Natural killer cell (primary cell): ENCODE data around the gene GNLY. TPM values are rescaled to one million over a fixed set of nuclear protein-coding genes. Genes with fewer than 3 reads are reported as not detected.

Source experiments
- ATAC-seq, 3 donors: fragments of 150-1000 bp in 2 of 3; fragments of 200-7000 bp in 1 of 3; cut with Tn5 transposase; 1 replicate in 1 of 3; 2 replicates in 2 of 3; pipeline ENCODE4 v1.10.0; 2021; ENCODE audit warnings: mild to moderate bottlenecking in 2 of 3, moderate library complexity in 2 of 3
- DNase-seq, 2 donors: peaks; one replicate each; pipeline versions ENCODE4 v3.0.0 to v3.0.0-alpha.2; 2013 to 2021; ENCODE audit warnings: mixed read lengths in 1 of 2
- H3K27ac ChIP-seq: one replicate; pipeline ENCODE4 v1.5.1; 2013; ENCODE audit warnings: mild to moderate bottlenecking, low read length
- H3K27me3 ChIP-seq: one replicate; pipeline ENCODE4 v1.6.1; 2013; ENCODE audit warnings: low read length; ENCODE audit not compliant: control insufficient read depth, insufficient read depth
- H3K36me3 ChIP-seq: one replicate; pipeline ENCODE4 v1.6.1; 2013; ENCODE audit warnings: low read length; ENCODE audit not compliant: control insufficient read depth, insufficient read depth
- H3K4me1 ChIP-seq: one replicate; pipeline ENCODE4 v1.6.1; 2013; ENCODE audit warnings: low read length; ENCODE audit not compliant: control insufficient read depth, insufficient read depth
- H3K4me3 ChIP-seq: one replicate; pipeline ENCODE4 v1.5.1; 2013; ENCODE audit warnings: low read length
- H3K9me3 ChIP-seq: one replicate; pipeline ENCODE4 v1.6.1; 2013; ENCODE audit warnings: low read length; ENCODE audit not compliant: control insufficient read depth, insufficient read depth
- H3K27ac Mint-ChIP-seq, 2 donors: one replicate each; pipeline ENCODE4 v1.8.0; 2022; ENCODE audit warnings: mild to moderate bottlenecking in 2 of 2, mixed read lengths in 2 of 2, moderate library complexity in 1 of 2
- H3K27me3 Mint-ChIP-seq, 2 donors: one replicate each; pipeline ENCODE4 v1.8.0; 2022; ENCODE audit warnings: low read depth in 2 of 2, mixed read lengths in 2 of 2
- H3K36me3 Mint-ChIP-seq: one replicate; pipeline ENCODE4 v1.8.0; 2022; ENCODE audit warnings: mixed read lengths
- H3K4me1 Mint-ChIP-seq, 2 donors: one replicate each; pipeline ENCODE4 v1.8.0; 2022; ENCODE audit warnings: mixed read lengths in 2 of 2
- H3K4me3 Mint-ChIP-seq: one replicate; pipeline ENCODE4 v1.8.0; 2022; ENCODE audit warnings: mild to moderate bottlenecking, moderate library complexity, mixed read lengths
- H3K9me3 Mint-ChIP-seq, 2 donors: one replicate each; pipeline ENCODE4 v1.8.0; 2022; ENCODE audit warnings: mixed read lengths in 2 of 2
- WGBS: methylation state at CpG from one replicate; pipeline ENCODE4 v1.1.7; 2013; ENCODE audit warnings: missing lambda C conversion rate; ENCODE audit not compliant: insufficient coverage; 5-methylcytosine and 5-hydroxymethylcytosine counted together
- intact Hi-C: fragments of 100-400 bp; cut with micrococcal nuclease; formaldehyde crosslinking; loops from one replicate; pipeline ENCODE4 v1.14.2; 2022
- total RNA-seq, 4 donors: library from RNA; stranded (reverse); fragments of 120-200 nt in 1 of 4; gene quantifications; one replicate each; pipeline versions ENCODE4 v1.2.3 to v1.2.4, GENCODE V29; 2013 to 2022
- TF ChIP-seq, protein P1 (sequence below): fragments of 200-600 bp; IDR thresholded peaks from one replicate; pipeline ENCODE4 v1.8.0; 2022; ENCODE audit warnings: antibody characterized with exemption

GNLY gene
- total RNA-seq, 3 donors from 2014 or later (not counting 1 experiment from before 2014, with no cell fraction given), result 4,938 to 8,199 (median 6,542) TPM

DNA sequence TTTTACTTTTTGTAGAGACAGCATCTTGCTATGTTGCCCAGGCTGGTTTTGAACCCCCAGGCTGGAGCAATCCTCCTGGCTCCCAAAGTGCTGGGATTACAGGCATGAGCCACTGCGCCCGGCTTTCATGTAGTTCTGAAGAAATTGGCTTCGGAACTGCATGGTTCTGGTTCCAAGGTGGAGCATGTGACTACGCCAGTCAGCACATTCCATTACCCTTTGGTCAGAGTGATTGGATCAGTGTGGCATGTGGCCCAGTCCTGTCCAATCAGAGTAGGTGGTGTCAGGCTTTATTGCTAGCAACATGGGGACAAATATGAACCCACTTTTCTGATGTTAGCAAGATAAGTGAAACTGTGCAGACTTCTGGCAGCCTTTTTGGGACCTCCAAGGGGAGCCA is 43.3 kb downstream of the GNLY start:
- Mint-ChIP-seq H3K27ac (no peak overlapping the region), H3K4me3 (no peak overlapping the region), H3K27me3 (peaks cover 27% of the 10 kb centered on the region in 2 donors), H3K4me1 (no peaks in the 10 kb centered on the region), H3K9me3 (no peaks in the 10 kb centered on the region), H3K36me3 (no peaks in the 10 kb centered on the region)
- no peak for ATAC-seq
- no peaks in the 10 kb centered on the region for H3K27me3 ChIP-seq
- H3K27ac ChIP-seq, result no peak overlapping the region
- intact Hi-C loops, result no loop called here
- WGBS, result 93% methylated on average over 4 of the region's 4 CpGs
- H3K9me3 ChIP-seq, result no peaks in the 10 kb centered on the region
- H3K36me3 ChIP-seq, result no peaks in the 10 kb centered on the region
- no peak overlapping the region for H3K4me3 ChIP-seq
- TF ChIP-seq, protein P1, sequence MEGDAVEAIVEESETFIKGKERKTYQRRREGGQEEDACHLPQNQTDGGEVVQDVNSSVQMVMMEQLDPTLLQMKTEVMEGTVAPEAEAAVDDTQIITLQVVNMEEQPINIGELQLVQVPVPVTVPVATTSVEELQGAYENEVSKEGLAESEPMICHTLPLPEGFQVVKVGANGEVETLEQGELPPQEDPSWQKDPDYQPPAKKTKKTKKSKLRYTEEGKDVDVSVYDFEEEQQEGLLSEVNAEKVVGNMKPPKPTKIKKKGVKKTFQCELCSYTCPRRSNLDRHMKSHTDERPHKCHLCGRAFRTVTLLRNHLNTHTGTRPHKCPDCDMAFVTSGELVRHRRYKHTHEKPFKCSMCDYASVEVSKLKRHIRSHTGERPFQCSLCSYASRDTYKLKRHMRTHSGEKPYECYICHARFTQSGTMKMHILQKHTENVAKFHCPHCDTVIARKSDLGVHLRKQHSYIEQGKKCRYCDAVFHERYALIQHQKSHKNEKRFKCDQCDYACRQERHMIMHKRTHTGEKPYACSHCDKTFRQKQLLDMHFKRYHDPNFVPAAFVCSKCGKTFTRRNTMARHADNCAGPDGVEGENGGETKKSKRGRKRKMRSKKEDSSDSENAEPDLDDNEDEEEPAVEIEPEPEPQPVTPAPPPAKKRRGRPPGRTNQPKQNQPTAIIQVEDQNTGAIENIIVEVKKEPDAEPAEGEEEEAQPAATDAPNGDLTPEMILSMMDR, result no peak
- no peaks in the 10 kb centered on the region for H3K4me1 ChIP-seq
- DNase-seq, result no peak

DNA sequence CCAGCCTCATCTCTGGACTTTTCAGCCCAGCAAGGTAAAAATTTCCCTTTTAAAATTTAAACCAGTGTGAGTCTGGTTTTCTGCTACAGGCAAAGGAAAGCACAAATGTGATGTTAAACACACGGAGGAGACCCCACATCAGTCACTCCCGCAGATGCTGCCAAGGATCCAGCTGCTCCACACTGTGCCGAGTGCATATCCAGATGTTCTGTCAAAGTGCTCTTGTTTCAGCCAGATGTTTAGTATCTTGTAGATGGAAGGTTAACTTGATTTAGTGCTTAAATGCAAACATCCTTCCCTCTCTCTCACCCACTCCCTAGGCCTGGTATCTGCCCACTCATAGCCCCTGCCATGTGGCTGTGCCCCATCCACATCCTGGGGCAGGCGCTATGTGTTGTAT is 43.8 kb downstream of the GNLY start:
- intact Hi-C loops, result no loop called here
- Mint-ChIP-seq H3K27ac (no peak overlapping the region), H3K36me3 (no peaks in the 10 kb centered on the region), H3K27me3 (peaks cover 27 to 31% of the 10 kb centered on the region in 2 donors), H3K4me1 (no peaks in the 10 kb centered on the region), H3K9me3 (no peaks in the 10 kb centered on the region), H3K4me3 (no peak overlapping the region)
- TF ChIP-seq, protein P1, result no peak
- Histone ChIP-seq H3K36me3 (no peaks in the 10 kb centered on the region), H3K27ac (no peak overlapping the region), H3K27me3 (no peaks in the 10 kb centered on the region), H3K4me3 (no peak overlapping the region), H3K9me3 (no peaks in the 10 kb centered on the region), H3K4me1 (no peaks in the 10 kb centered on the region)
- WGBS, result 89% methylated on average over 4 of the region's 4 CpGs
- ATAC-seq (no peak), DNase-seq (no peak)

DNA sequence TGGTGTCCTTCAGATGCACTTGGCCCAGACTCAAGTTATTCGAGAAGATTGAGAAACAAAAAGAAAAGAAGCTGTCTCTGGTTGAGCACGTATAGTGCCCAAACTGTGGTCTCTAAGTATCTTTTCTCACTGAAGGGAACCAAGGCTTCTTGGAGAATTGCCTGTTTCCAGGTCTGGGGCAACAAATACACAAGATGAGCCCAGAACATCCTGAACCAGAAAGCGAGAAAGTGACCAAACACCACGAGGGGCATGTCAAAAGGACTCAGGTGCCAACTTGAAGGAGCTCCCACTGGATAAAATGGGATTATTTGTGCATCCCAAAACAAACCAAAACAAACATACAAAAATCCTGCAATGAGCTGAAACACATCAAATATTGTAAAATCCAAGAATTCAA is 46.0 kb downstream of the GNLY start:
- Histone ChIP-seq H3K4me3 (no peak overlapping the region), H3K36me3 (no peaks in the 10 kb centered on the region), H3K9me3 (no peaks in the 10 kb centered on the region), H3K4me1 (no peaks in the 10 kb centered on the region), H3K27ac (no peak overlapping the region), H3K27me3 (no peaks in the 10 kb centered on the region)
- no peak for ATAC-seq
- intact Hi-C loops, result no loop called here
- Mint-ChIP-seq H3K27ac (no peak overlapping the region), H3K27me3 (peaks cover 41 to 42% of the 10 kb centered on the region in 2 donors), H3K9me3 (no peaks in the 10 kb centered on the region), H3K36me3 (no peaks in the 10 kb centered on the region), H3K4me1 (no peaks in the 10 kb centered on the region), H3K4me3 (no peak overlapping the region)
- no peak for DNase-seq
- TF ChIP-seq, protein P1, result no peak
- 82% methylated on average over 4 of the region's 4 CpGs for WGBS

DNA sequence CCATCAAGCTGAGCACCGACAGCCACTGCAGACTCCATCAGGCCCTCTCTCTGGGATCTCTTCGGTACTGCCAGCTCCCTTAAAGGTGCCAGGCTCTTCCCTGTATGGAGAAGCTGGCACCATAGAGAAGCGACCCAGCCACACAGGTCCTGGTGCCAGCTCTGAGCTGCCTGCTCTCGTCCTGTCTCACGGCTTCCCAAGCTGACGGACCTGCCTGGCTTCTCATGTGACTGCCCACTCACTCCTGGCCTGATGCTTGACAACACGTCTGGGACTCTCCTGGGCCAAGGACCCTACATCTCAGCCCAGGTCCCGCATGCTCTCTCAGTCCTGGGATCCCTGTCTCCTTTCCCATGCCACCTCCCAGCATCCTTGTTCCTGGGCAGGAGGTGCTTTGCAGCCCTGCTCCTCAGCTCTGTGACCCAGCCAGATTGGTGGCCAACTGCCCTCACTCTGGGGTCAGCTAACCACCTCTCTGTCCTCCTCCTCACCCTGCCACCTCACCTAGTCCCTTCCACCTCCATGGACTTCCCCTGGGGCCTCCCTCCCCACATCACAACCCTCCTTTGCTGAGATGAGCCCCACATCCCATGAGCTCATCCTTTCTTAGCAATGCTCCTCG is 47.2 kb downstream of the GNLY start:
- H3K27ac Mint-ChIP-seq, result no peak overlapping the region
- H3K4me1 Mint-ChIP-seq, result no peaks in the 10 kb centered on the region
- DNase-seq, result no peak
- H3K4me3 Mint-ChIP-seq, result no peak overlapping the region
- no peak overlapping the region for H3K4me3 ChIP-seq
- H3K27ac ChIP-seq, result no peak overlapping the region
- H3K36me3 Mint-ChIP-seq, result no peaks in the 10 kb centered on the region
- H3K9me3 Mint-ChIP-seq, result no peaks in the 10 kb centered on the region
- no peaks in the 10 kb centered on the region for H3K36me3 ChIP-seq
- H3K27me3 Mint-ChIP-seq, result peaks cover 44 to 50% of the 10 kb centered on the region in 2 donors
- no peaks in the 10 kb centered on the region for H3K4me1 ChIP-seq
- intact Hi-C loops, result no loop called here
- no peaks in the 10 kb centered on the region for H3K27me3 ChIP-seq
- TF ChIP-seq, protein P1, result no peak
- ATAC-seq, result no peak
- H3K9me3 ChIP-seq, result no peaks in the 10 kb centered on the region
- 90% methylated on average over 9 of the region's 9 CpGs for WGBS
